ENCODE measurements around the gene ITPK1. TPM values are rescaled to one million over a fixed set of nuclear protein-coding genes. Genes with fewer than 3 reads are reported as not detected.

ITPK1 gene
- total RNA-seq, 1 donor from 2014 or later, result 59.8 TPM

DNA sequence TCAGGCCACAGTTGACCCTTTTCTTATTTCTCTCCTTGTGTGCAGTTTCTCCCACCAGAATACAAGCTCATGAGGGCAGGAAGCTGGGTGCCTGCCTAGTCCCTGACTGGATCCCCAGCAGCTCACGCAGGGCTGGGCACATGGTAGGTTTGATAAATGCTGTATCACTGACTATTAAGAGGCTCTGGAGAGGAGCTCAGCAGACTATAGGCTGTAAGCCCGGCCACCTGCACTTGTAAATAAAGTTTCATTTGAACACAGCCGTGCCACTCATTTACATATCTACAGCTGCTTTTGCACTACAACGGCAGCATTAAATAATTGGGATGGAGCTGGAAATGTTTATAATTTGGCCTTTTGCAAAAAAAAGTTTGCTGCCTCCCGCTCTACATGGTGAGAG is 160.8 kb downstream of the ITPK1 start:
- no peaks in the 10 kb centered on the region for H3K36me3 Mint-ChIP-seq (ENCODE audit: low read depth)
- no peak overlapping the region for H3K27ac Mint-ChIP-seq (ENCODE audit: unreplicated experiment)
- no peak for DNase-seq (ENCODE audit: low read depth, low spot score)
- no peaks in the 10 kb centered on the region for H3K27me3 Mint-ChIP-seq (ENCODE audit: low read depth)
- no peak overlapping the region for H3K4me3 Mint-ChIP-seq
- H3K9me3 Mint-ChIP-seq, result no peaks in the 10 kb centered on the region
- peaks cover 20% of the 10 kb centered on the region for H3K4me1 Mint-ChIP-seq
- TF ChIP-seq, protein P1, sequence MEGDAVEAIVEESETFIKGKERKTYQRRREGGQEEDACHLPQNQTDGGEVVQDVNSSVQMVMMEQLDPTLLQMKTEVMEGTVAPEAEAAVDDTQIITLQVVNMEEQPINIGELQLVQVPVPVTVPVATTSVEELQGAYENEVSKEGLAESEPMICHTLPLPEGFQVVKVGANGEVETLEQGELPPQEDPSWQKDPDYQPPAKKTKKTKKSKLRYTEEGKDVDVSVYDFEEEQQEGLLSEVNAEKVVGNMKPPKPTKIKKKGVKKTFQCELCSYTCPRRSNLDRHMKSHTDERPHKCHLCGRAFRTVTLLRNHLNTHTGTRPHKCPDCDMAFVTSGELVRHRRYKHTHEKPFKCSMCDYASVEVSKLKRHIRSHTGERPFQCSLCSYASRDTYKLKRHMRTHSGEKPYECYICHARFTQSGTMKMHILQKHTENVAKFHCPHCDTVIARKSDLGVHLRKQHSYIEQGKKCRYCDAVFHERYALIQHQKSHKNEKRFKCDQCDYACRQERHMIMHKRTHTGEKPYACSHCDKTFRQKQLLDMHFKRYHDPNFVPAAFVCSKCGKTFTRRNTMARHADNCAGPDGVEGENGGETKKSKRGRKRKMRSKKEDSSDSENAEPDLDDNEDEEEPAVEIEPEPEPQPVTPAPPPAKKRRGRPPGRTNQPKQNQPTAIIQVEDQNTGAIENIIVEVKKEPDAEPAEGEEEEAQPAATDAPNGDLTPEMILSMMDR (conservative IDR thresholded peaks at IDR 0.05), result no peak

DNA sequence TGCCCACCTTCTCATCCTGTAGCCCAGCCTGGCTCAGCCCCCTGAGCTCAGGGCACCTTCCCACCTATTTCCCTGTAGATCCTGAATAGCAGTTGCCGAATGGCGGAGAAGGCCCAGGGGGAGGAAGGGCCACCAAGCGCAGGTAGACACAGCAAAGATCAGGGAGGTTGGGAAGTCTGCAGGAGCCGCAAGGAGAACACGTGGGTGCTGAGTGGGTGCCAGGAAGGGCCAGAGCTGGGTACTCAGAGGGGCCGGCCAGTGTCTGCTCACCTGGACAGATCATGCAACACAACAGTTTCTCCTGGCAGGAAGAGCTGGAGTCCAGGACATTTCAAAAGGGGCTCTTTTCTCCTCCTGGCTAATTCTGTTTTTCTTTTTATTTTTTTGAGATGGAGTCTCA is 162.2 kb downstream of the ITPK1 start:
- TF ChIP-seq, protein P1 (conservative IDR thresholded peaks at IDR 0.05), result no peak
- Mint-ChIP-seq H3K4me1 (peaks cover 7% of the 10 kb centered on the region), H3K4me3 (no peak overlapping the region), H3K36me3 (ENCODE audit: low read depth) (no peaks in the 10 kb centered on the region), H3K27me3 (ENCODE audit: low read depth) (no peaks in the 10 kb centered on the region), H3K9me3 (no peaks in the 10 kb centered on the region), H3K27ac (ENCODE audit: unreplicated experiment) (no peak overlapping the region)
- DNase-seq (ENCODE audit: low read depth, low spot score), result no peak

DNA sequence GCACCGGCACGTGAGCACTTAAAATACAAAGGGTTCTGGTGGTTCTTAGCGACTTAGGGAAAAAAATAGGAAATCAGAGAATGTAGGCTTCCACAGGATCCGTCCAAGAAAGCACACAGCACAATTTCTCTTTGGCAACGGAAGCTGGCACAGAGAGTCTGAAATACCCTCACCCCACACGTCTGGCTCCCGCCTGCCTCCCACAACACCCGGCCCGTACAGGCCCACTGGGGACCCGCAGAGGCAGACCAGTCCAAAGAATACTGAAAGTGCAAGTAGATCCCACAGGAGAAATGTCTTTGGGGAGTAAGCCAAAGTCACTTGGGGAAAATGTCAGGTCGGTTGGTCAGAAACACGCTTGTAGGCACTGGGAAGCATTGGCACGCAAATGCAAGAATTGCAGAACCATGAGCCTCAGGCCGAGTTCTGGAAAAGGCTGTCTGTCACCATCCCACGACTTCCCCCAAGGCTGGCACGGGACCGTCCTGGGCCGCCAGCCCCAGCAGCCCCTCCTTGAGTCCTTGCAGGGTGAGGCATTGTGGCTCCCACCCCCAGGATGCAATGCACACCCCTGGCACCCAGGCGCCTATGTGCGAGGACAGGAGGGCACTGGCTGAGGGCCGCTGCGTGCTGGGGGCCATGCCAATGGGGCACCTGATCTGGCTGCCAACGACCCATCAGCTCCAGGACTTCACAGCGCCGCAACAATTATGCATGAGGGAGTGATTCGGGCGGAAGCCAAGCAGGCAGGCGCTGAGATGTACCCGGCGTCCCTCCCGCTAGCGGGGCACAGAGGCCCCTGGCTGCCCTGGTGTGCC is 163.0 kb downstream of the ITPK1 start:
- no peak overlapping the region for H3K27ac Mint-ChIP-seq (ENCODE audit: unreplicated experiment)
- DNase-seq (ENCODE audit: low read depth, low spot score), result no peak
- no peaks in the 10 kb centered on the region for H3K27me3 Mint-ChIP-seq (ENCODE audit: low read depth)
- peaks cover 4% of the 10 kb centered on the region for H3K4me1 Mint-ChIP-seq
- no peaks in the 10 kb centered on the region for H3K9me3 Mint-ChIP-seq
- H3K36me3 Mint-ChIP-seq (ENCODE audit: low read depth), result no peaks in the 10 kb centered on the region
- no peak overlapping the region for H3K4me3 Mint-ChIP-seq
- TF ChIP-seq, protein P1 (conservative IDR thresholded peaks at IDR 0.05), result no peak

DNA sequence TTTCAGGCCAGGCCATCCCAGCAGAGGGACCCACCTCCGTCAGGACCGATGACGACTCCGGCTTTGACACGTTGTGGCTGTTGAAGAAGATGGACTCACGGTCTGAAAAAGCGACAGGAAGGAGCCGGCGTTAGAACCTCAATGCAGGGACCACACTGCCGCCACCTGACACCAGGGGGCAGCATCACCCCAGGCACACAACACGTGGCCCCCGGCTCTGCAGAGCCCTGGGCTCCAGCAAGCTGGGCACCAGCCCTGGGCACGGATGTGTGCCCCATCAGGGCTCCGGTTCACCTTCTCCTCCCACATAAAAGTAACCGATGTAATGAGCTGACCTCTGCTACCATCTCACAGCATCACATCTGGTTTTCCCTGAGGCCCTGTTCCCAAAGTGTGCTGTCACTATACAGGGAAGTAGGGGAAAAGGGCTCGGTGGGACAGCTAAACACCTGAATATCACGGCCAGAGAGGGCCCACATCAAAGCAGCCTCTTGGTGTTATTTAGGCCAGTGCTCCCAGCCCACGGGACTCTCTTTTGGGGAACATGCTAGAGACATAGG is 163.7 kb downstream of the ITPK1 start:
- DNase-seq (ENCODE audit: low read depth, low spot score), result peak; percentile 78
- Mint-ChIP-seq H3K4me3 (no peak overlapping the region), H3K36me3 (ENCODE audit: low read depth) (no peaks in the 10 kb centered on the region), H3K9me3 (no peaks in the 10 kb centered on the region), H3K4me1 (peaks cover 4% of the 10 kb centered on the region), H3K27me3 (ENCODE audit: low read depth) (no peaks in the 10 kb centered on the region), H3K27ac (ENCODE audit: unreplicated experiment) (no peak overlapping the region)
- TF ChIP-seq, protein P1 (conservative IDR thresholded peaks at IDR 0.05), result peak; percentile 96

DNA sequence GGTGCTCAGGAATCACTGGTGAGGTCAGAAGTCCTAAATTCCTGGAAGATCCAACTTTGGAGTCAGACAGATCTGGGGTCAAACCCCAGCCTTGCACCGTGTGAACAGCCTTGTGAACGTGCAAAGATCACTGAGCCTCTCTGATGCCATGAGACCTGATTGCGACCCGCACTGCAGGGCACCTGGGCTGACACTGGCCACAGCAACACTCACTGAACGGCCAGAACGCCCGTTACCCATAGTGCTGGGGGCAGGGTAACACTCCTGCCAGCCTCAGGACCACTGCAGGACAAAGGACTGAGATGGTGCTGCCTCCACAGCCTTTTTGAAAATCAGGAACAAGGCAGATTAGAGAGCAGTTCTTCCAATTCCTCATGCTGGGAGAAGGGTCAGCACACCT is 164.5 kb downstream of the ITPK1 start:
- Mint-ChIP-seq H3K27ac (ENCODE audit: unreplicated experiment) (no peak overlapping the region), H3K4me1 (peaks cover 4% of the 10 kb centered on the region), H3K9me3 (no peaks in the 10 kb centered on the region), H3K27me3 (ENCODE audit: low read depth) (no peaks in the 10 kb centered on the region), H3K4me3 (no peak overlapping the region), H3K36me3 (ENCODE audit: low read depth) (no peaks in the 10 kb centered on the region)
- DNase-seq (ENCODE audit: low read depth, low spot score), result no peak
- TF ChIP-seq, protein P1 (conservative IDR thresholded peaks at IDR 0.05), result no peak

Measured in neural crest cell (in vitro differentiated cells).